Trophoblast cell (in vitro differentiated cells and primary cell): ENCODE measurements around the gene URI1.

Experiments
- DNase-seq, 2 donors: peaks; one replicate each; pipeline ENCODE4 v3.0.0-alpha.2; 2016
- H2AFZ ChIP-seq: 2 replicates; pipeline ENCODE4 v1.6.1; 2013; ENCODE audit warnings: low read length, moderate library complexity, mild to moderate bottlenecking; ENCODE audit not compliant: insufficient read depth, poor library complexity
- H2AK5ac ChIP-seq: 2 replicates; pipeline ENCODE4 v1.6.1; 2013; ENCODE audit warnings: mild to moderate bottlenecking, low read length
- H2BK120ac ChIP-seq: 2 replicates; pipeline ENCODE4 v1.6.1; 2013; ENCODE audit warnings: low read length, mild to moderate bottlenecking, moderate library complexity; ENCODE audit not compliant: insufficient read depth, poor library complexity
- H2BK12ac ChIP-seq: 2 replicates; pipeline ENCODE4 v1.6.1; 2013; ENCODE audit warnings: mild to moderate bottlenecking, low read length, moderate library complexity
- H2BK5ac ChIP-seq: 2 replicates; pipeline ENCODE4 v1.6.1; 2013; ENCODE audit warnings: low read length, low read depth, moderate library complexity, mild to moderate bottlenecking; ENCODE audit not compliant: poor library complexity
- H3K14ac ChIP-seq: 2 replicates; pipeline ENCODE4 v1.6.1; 2013; ENCODE audit warnings: mild to moderate bottlenecking, low read length
- H3K18ac ChIP-seq: 2 replicates; pipeline ENCODE4 v1.6.1; 2013; ENCODE audit warnings: mild to moderate bottlenecking, low read length
- H3K23ac ChIP-seq: 2 replicates; pipeline ENCODE4 v1.6.1; 2013; ENCODE audit warnings: low read length
- H3K27ac ChIP-seq: 2 replicates; pipeline ENCODE4 v1.5.1; 2013; ENCODE audit warnings: low read depth, mild to moderate bottlenecking, inconsistent platforms, low read length, moderate library complexity
- H3K27me3 ChIP-seq: 2 replicates; pipeline ENCODE4 v1.6.1; 2013; ENCODE audit warnings: inconsistent platforms, mild to moderate bottlenecking, low read length, moderate library complexity; ENCODE audit not compliant: insufficient read depth
- H3K36me3 ChIP-seq, 2 experiments: 1 replicate in 1 of 2; 2 replicates in 1 of 2; pipeline ENCODE4 v1.6.1; 2013; ENCODE audit warnings: low read length in 2 of 2, mild to moderate bottlenecking in 2 of 2, moderate library complexity in 1 of 2; ENCODE audit not compliant: insufficient read depth in 2 of 2, control insufficient read depth in 1 of 2
- H3K4ac ChIP-seq: 2 replicates; pipeline ENCODE4 v1.6.1; 2013; ENCODE audit warnings: low read depth, mild to moderate bottlenecking, low read length, moderate library complexity
- H3K4me1 ChIP-seq, 2 experiments: 1 replicate in 1 of 2; 2 replicates in 1 of 2; pipeline ENCODE4 v1.6.1; 2013; ENCODE audit warnings: low read length in 2 of 2, mild to moderate bottlenecking in 2 of 2, moderate library complexity in 1 of 2; ENCODE audit not compliant: insufficient read depth in 2 of 2, control insufficient read depth in 1 of 2
- H3K4me2 ChIP-seq: 2 replicates; pipeline ENCODE4 v1.6.1; 2013; ENCODE audit warnings: inconsistent platforms, mild to moderate bottlenecking, low read length, moderate library complexity
- H3K4me3 ChIP-seq: 2 replicates; pipeline ENCODE4 v1.5.1; 2013; ENCODE audit warnings: mild to moderate bottlenecking, low read depth, low read length, inconsistent platforms
- H3K79me1 ChIP-seq: one replicate; pipeline ENCODE4 v1.6.1; 2013; ENCODE audit warnings: low read length
- H3K79me2 ChIP-seq: 2 replicates; pipeline ENCODE4 v1.6.1; 2013; ENCODE audit warnings: low read length, mild to moderate bottlenecking; ENCODE audit not compliant: control insufficient read depth, insufficient read depth, poor library complexity
- H3K9ac ChIP-seq: 2 replicates; pipeline ENCODE4 v1.6.1; 2013; ENCODE audit warnings: mild to moderate bottlenecking, low read length
- H3K9me3 ChIP-seq: 2 replicates; pipeline ENCODE4 v1.6.1; 2013; ENCODE audit warnings: low read depth, mild to moderate bottlenecking, control low read depth, inconsistent platforms, low read length; ENCODE audit not compliant: insufficient read depth
- H4K12ac ChIP-seq: 2 replicates; pipeline ENCODE4 v1.6.1; 2013; ENCODE audit warnings: low read depth, mild to moderate bottlenecking, low read length, moderate library complexity
- H4K8ac ChIP-seq: 2 replicates; pipeline ENCODE4 v1.6.1; 2013; ENCODE audit warnings: low read depth, mild to moderate bottlenecking, low read length, moderate library complexity
- H4K91ac ChIP-seq: one replicate; pipeline ENCODE4 v1.6.1; 2013; ENCODE audit warnings: low read depth, mild to moderate bottlenecking, low read length, moderate library complexity
- WGBS: extraction: QIAGEN DNeasy Blood & Tissue Kit; methylation state at CpG from one replicate; pipeline ENCODE4 v1.1.7; 2013; ENCODE audit warnings: missing lambda C conversion rate; ENCODE audit not compliant: insufficient read length, insufficient coverage; ENCODE audit errors: extremely low coverage; 5-methylcytosine and 5-hydroxymethylcytosine counted together

URI1 gene

GRCh38 chr19:30000862-30001261, 58.8 kb downstream of the URI1 start:
- Histone ChIP-seq H3K36me3 (no peaks in the 10 kb centered on the region), H2BK12ac (no peak overlapping the region), H3K4me2 (no peak overlapping the region), H2BK120ac (no peak overlapping the region), H2AK5ac (no peak overlapping the region), H4K12ac (no peak overlapping the region), H3K9ac (no peak overlapping the region), H3K23ac (no peak overlapping the region), H3K18ac (no peak overlapping the region), H2BK5ac (no peak overlapping the region), H3K4ac (no peak overlapping the region), H3K4me1 (no peaks in the 10 kb centered on the region), H4K91ac (no peak overlapping the region), H3K79me1 (no peaks in the 10 kb centered on the region), H3K4me3 (no peak overlapping the region), H3K27ac (no peak overlapping the region), H3K79me2 (no peaks in the 10 kb centered on the region), H2AFZ (no peak overlapping the region), H3K14ac (no peak overlapping the region), H3K27me3 (no peaks in the 10 kb centered on the region), H3K9me3 (no peaks in the 10 kb centered on the region), H4K8ac (no peak overlapping the region)
- no CpG with 5 or more reads among the region's 1 CpG for WGBS
- DNase-seq: no peak

- no peak overlapping the region for H4K8ac ChIP-seq
- H3K14ac ChIP-seq: no peak overlapping the region
- H2BK120ac ChIP-seq: no peak overlapping the region
- H4K91ac ChIP-seq: no peak overlapping the region
- H3K9ac ChIP-seq: no peak overlapping the region
- WGBS: no CpG with 5 or more reads among the region's 3 CpGs
- DNase-seq: no peak
- no peak overlapping the region for H2BK5ac ChIP-seq
- no peaks in the 10 kb centered on the region for H3K79me1 ChIP-seq
- H2AK5ac ChIP-seq: no peak overlapping the region
- no peak overlapping the region for H2AFZ ChIP-seq
- H3K27ac ChIP-seq: no peak overlapping the region
- no peak overlapping the region for H3K18ac ChIP-seq
- H3K4me2 ChIP-seq: no peak overlapping the region
- H3K79me2 ChIP-seq: no peaks in the 10 kb centered on the region
- H3K36me3 ChIP-seq: no peaks in the 10 kb centered on the region
- no peaks in the 10 kb centered on the region for H3K27me3 ChIP-seq
- H3K4me1 ChIP-seq: no peaks in the 10 kb centered on the region
- no peak overlapping the region for H2BK12ac ChIP-seq
- no peak overlapping the region for H3K4me3 ChIP-seq
- no peak overlapping the region for H3K23ac ChIP-seq
- no peak overlapping the region for H3K4ac ChIP-seq
- H4K12ac ChIP-seq: no peak overlapping the region
- no peaks in the 10 kb centered on the region for H3K9me3 ChIP-seq
These were observed 59.3 kb downstream of the URI1 start for GRCh38 chr19:30001301-30001700.

GRCh38 chr19:30001791-30002190, 59.8 kb downstream of the URI1 start:
- Histone ChIP-seq H3K27ac (no peak overlapping the region), H3K14ac (no peak overlapping the region), H3K4me1 (no peaks in the 10 kb centered on the region), H3K4ac (no peak overlapping the region), H3K9me3 (no peaks in the 10 kb centered on the region), H3K4me3 (no peak overlapping the region), H3K18ac (no peak overlapping the region), H3K23ac (no peak overlapping the region), H4K91ac (no peak overlapping the region), H2BK5ac (no peak overlapping the region), H2AFZ (no peak overlapping the region), H3K4me2 (no peak overlapping the region), H3K79me2 (no peaks in the 10 kb centered on the region), H2BK12ac (no peak overlapping the region), H2AK5ac (no peak overlapping the region), H2BK120ac (no peak overlapping the region), H3K27me3 (no peaks in the 10 kb centered on the region), H3K79me1 (no peaks in the 10 kb centered on the region), H3K9ac (no peak overlapping the region), H4K12ac (no peak overlapping the region), H4K8ac (no peak overlapping the region), H3K36me3 (no peaks in the 10 kb centered on the region)
- peak in 1 of 2 donors; percentile 30 for DNase-seq
- no CpG with 5 or more reads among the region's 4 CpGs for WGBS

GRCh38 chr19:30003866-30004265, 61.8 kb downstream of the URI1 start:
- Histone ChIP-seq H3K4me2 (no peak overlapping the region), H3K79me1 (no peaks in the 10 kb centered on the region), H2BK5ac (no peak overlapping the region), H2AK5ac (no peak overlapping the region), H4K8ac (no peak overlapping the region), H2BK12ac (no peak overlapping the region), H3K14ac (no peak overlapping the region), H3K36me3 (peaks cover 0 to 3% of the 10 kb centered on the region in 2 experiments), H4K91ac (no peak overlapping the region), H3K9ac (no peak overlapping the region), H3K23ac (no peak overlapping the region), H3K79me2 (no peaks in the 10 kb centered on the region), H3K4me3 (no peak overlapping the region), H3K9me3 (no peaks in the 10 kb centered on the region), H4K12ac (no peak overlapping the region), H3K4me1 (no peaks in the 10 kb centered on the region), H3K27me3 (no peaks in the 10 kb centered on the region), H3K27ac (no peak overlapping the region), H2AFZ (no peak overlapping the region), H2BK120ac (no peak overlapping the region), H3K18ac (no peak overlapping the region), H3K4ac (no peak overlapping the region)
- no CpG with 5 or more reads among the region's 6 CpGs for WGBS
- no peak for DNase-seq
